ENCODE data around the gene TCTN1. TPM values are rescaled to one million over a fixed set of nuclear protein-coding genes. Genes with fewer than 3 reads are reported as not detected.
A peak's percentile ranks its signal among the peaks of the same experiment; 100 is the strongest.

Gene TCTN1
- total and polyA plus RNA-seq, 9 of the 15 experiments (the other 6 are each of a cell fraction or from before 2014, with no cell fraction given): 0.32 to 12.5 (median 4.0) TPM

- TF ChIP-seq FIP1L1 (IDR thresholded peaks at IDR 0.05; ENCODE audit: low read depth, low read length, poor library complexity, severe bottlenecking) (peak; percentile 71), RBM22 (IDR thresholded peaks at IDR 0.05; ENCODE audit: low read depth, low read length, poor library complexity, severe bottlenecking) (no peak), TEAD1 (CRISPR knock-in tag; IDR thresholded peaks at IDR 0.05) (peak in 1 of 2 experiments; percentile 88; a peak in 2 of 4 replicates), AFF4 (CRISPR knock-in tag; IDR thresholded peaks at IDR 0.05) (no peak), TAF9B (IDR thresholded peaks at IDR 0.05; ENCODE audit: partially characterized antibody) (no peak), SMARCE1 (IDR thresholded peaks at IDR 0.05) (no peak), CHD1 (IDR thresholded peaks at IDR 0.05; ENCODE audit: low read length) (peak; percentile 74), ZNF239 (CRISPR knock-in tag; IDR thresholded peaks at IDR 0.05) (no peak), DNMT1 (IDR thresholded peaks at IDR 0.05) (no peak), ILF3 (IDR thresholded peaks at IDR 0.05; ENCODE audit: borderline replicate concordance) (no peak), PURB (CRISPR knock-in tag; IDR thresholded peaks at IDR 0.05; ENCODE audit: low read depth) (no peak), GATA2 (CRISPR knock-in tag; IDR thresholded peaks at IDR 0.05) (no peak), ZNF431 (CRISPR knock-in tag; IDR thresholded peaks at IDR 0.05) (0 out of 2 replicates have a peak, but pooled peaks have one; percentile 44), HDAC2 (IDR thresholded peaks at IDR 0.05) (0 out of 2 replicates have a peak, but pooled peaks have one; percentile 12), NFATC3 (IDR thresholded peaks at IDR 0.05) (no peak)
Observed at GRCh38 chr12:110582276-110583136, 31.4 kb upstream of the TCTN1 start (continued).
